Stimulated activated CD8-positive, alpha-beta memory T cell treated with anti-CD3 and anti-CD28 coated beads, Interleukin-15, amount 100 ng/mL, for 24 hours (primary cell): Measurements from ENCODE around the gene ETNK1.
A peak's percentile ranks its signal among the peaks of the same experiment; 100 is the strongest.
"Not testable (repeated sequence)": the region's sequence is repeated elsewhere in the genome, so short reads cannot be mapped to it uniquely, and the experiment has no call there.

Experiments
- DNase-seq: peaks from one replicate; pipeline ENCODE4 v3.0.0-alpha.2; 2020; ENCODE audit warnings: low read depth

The ETNK1 gene, protein sequence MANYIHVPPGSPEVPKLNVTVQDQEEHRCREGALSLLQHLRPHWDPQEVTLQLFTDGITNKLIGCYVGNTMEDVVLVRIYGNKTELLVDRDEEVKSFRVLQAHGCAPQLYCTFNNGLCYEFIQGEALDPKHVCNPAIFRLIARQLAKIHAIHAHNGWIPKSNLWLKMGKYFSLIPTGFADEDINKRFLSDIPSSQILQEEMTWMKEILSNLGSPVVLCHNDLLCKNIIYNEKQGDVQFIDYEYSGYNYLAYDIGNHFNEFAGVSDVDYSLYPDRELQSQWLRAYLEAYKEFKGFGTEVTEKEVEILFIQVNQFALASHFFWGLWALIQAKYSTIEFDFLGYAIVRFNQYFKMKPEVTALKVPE

DNA sequence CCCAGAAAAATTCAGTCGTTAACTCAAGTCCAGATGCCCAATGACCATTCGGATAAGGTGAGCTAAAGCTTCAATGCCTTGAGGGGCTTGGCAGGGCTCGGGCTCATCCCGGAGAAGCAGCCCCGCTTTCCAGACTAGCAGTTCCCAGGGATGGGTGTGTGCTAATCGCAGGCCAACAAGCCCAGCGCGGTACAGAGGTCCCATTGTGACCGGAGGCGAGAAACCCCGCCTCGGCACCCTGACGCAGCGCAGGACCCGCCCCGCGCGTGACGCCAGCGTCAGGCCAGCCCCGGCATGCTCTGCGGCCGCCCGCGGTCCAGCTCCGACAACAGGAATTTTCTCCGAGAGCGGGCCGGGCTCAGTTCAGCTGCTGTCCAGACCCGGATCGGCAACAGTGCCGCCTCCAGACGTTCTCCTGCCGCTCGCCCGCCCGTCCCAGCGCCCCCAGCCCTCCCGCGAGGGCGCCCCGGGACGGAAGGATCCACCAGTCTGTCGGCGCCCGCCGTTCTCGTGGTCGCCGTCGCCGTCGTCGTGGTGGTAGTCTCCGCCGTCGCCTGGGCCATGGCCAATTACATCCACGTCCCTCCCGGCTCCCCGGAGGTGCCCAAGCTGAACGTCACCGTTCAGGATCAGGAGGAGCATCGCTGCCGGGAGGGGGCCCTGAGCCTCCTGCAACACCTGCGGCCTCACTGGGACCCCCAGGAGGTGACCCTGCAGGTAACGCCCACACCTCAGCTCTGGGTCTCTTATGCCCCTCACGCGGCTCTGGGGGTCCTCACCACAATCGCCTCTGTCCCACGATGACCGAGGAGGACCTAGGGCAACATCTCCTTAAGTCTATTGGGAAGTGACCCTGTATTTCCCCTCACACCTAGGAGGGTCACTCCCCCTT is at the start of gene ETNK1:
Gene ETNK1 (plus strand): TSS at position 302 of the 892 bp plus-strand sequence. CDS start 260 bp downstream, at position 562.
- peak; percentile 76 for DNase-seq

DNA sequence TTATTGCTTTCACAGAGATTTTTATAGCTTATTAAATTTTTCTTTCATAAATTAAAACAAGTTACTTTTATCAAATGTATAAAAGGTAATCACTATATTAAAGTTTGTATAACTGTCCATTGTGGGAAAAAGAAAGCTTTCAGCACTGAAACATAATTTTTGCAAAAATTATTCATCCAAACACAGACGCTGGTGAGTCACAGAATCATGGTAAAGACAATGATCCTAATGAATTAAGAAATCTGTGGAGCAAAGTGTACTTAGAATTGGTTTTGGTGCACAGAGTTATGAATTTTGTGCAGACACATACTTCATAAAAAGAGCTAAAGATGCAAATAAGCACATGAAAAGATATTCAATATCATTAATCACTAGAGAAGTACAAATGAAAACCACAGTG is 48.9 kb upstream of the ETNK1 start:
- no peak for DNase-seq

DNA sequence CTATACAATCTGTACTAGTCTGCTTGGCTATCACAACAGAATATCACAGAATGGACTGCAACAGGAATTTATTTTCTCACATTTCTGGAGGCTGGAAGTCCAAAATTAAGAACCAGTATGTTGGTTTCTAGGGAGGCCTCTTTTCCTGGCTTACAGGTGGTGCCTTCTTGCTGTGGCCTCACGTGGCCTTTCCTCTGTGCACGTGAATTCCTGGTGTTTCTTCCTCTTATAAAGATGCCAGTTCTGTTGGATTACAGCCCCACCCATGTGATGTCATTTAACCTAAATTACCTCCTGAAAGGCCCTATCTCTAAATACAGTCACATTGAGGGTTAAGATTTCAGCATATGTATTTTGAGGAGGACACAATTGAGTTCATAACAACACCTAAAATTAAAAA is 48.5 kb upstream of the ETNK1 start:
- no peak for DNase-seq

DNA sequence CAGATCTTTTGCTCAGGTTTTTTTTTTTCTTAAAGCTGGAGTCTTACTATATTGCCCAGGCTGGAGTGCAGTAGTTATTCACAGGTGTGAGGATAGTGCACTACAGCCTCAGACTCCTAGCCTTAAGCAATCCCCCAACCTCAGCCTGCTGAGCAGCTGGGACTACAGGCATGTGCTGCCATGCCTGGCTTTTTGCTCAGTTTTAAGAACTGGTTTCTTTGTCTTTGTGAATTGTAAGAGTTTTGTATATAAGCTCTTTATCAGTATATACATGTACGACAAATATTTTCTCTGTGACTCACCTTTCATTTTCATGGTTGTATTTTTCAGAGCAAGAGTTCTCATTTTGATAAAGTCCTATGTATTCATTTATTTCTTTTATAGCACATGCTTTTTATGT is 47.3 kb upstream of the ETNK1 start:
- no peak for DNase-seq

DNA sequence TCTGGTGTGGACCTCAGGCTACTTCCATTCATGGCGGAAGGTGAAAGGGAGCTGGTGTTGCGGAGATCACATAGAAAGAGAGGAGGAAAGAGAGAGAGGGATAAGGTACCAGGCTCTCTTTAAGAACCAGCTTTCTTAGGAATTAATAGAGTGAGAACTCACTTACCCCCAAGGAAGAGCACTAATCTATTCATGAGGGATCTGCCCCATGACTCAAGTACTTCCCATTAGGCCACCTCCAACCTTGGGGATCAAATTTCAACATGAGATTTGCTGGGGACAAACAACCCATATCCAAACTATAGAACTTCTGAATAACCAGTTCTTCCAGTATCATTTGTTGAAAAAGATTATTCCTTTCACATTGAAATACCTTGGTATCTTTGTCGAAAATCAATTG is 46.6 kb upstream of the ETNK1 start:
- no peak for DNase-seq

DNA sequence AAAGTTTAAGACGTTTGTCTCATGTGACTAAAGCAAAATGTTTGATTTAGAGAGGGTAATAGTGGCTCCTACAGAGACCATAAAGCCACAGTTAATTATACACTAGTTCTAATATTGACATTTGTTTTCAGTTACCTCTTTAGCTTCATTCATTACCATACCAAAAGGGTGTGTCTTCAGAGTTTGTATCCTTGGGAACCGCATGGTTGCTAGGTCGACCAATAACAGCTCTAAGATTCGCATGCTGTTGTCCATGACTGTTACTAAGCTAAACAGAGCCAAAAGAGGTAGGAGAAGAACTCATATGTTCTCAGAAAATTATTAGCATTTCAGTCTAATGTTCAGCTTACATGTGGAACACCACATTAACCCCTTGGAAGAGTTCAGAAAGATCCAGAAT is 36.2 kb upstream of the ETNK1 start:
- no peak for DNase-seq

DNA sequence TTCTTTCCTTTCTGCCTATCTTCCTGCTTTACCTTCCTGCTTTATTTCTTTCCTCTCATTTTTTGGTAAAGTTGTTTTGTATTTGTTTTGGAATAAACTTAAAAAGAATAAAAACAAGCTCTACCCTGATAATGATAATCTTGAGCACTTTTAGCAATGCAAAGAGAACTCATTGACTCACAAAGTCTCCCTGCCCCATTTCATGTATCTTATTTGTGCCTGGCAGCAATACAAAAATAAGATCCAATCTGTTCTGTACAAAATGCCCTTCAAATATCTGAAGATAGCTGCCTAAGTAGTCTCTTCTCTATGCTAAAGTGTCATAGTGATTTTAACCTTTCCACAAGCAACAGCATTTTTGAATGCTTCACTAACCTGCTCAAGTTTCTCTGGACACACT is 31.1 kb upstream of the ETNK1 start:
- no peak for DNase-seq

DNA sequence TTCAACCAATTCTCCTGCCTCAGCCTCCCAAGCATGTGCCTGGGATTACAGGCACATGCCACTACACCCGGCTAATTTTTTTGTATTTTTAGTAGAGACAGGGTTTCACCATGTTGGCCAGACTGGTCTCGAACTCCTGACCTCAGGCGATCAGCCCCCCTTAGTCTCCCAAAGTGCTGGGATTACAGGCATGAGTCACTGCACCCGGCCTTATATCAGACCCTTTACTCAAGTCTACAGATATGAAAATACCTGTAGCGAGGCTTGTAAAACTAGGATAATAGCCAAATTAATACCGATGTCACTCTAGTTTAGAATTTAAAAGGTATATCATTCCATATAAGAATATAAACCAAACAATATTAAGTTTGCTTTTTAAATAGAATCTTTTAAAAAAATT is 27.4 kb upstream of the ETNK1 start:
- not testable (repeated sequence) for DNase-seq

DNA sequence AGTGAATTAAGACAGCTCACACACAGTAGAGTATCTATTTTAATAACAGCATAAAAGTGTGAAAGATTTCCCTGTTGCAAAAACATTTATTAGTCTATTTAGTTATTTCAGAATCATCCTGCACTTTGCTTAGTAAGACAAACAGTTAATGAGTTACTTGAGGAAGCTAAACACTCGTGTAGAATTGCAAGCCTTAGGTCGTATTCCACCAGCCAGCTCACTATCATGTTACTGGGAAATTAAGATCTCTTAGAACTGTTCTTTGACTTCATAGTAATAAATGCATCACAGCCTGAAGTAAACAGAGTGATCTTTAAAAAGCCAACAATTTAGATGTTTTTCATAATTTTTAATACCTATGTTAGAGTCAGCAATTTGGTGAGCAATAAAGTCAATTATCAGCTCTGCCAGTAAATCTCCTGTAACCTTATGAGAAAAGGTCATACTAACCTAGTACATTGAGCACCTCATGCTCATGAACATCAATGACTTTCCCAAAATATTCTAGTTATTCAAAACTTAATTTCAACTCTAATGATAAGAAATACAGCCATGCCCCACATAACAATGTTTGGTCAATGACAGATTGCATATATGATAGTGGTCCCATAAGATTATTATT is 26.7 kb upstream of the ETNK1 start:
- DNase-seq = no peak

DNA sequence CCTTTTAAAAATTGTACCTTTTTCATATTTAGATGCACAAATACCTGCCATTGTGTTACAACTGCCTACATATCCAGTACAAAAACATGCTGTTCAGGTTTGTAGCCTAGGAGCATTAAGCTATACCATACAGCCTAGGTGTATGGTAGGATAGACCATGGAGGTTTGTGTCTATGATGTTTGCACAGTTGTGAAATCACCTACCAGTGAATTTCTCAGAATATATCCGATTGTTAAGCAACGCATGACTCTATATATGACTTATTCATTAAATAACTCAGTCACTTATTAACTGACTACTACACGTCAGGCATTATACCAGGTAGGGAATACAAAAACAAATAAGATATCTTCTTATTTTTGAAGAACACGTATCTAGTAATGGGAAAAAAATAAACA is 26.2 kb upstream of the ETNK1 start:
- no peak for DNase-seq

DNA sequence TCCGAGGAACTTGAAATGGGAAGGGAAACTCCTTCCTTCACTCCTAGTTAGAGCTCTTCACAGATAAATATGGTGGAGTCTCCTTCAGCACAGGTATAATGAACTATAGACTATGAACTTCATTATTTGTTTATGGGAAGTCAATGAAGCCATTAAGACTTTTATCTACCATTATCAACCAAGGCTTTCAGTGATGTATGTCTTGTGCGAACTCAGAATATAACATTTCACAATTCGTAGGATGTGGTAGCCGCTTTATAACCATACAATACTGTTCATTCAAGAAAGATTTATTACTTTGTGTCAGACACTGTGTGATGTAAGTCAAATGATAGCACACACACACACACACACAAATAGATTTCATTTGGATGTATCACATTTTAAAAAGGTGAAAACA is 24.8 kb upstream of the ETNK1 start:
- DNase-seq = no peak

DNA sequence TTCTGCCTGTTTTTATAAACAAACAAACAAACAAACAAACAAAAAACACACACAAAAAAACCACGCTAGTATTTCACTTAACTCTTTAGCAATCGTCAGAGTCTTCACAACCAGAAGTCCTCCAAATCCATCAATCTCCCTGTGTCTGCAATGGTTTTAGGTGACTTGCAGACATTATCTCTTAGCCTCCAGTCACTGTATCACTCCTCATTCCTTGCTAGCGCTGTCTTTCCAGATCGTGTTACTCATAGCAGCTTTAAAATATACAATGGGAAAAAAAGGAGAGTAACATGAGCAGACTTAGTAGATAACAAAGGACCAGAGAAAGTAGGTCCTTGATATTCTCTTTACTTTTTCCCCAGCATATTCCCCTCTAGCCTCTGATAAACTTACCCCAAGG is 15.5 kb upstream of the ETNK1 start:
- no peak for DNase-seq

DNA sequence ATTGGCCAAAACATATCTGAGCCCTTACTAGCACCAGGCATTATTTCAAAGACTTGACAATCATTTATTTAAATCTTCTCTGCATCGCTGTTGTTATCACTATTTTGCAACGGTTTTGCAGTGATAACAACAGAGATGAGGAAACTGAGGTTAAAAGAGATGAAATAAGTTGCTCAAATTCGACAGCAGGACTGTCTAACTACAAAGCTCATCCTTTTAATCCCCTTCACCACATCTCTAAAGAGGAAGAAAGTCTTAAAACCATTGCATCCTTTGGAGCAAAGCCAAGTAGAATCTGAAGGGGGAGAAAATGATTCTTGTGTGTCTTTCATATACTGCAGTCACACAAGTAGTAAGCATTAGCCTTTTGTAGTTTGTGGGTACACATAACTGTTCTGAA is 14.8 kb upstream of the ETNK1 start:
- no peak for DNase-seq

DNA sequence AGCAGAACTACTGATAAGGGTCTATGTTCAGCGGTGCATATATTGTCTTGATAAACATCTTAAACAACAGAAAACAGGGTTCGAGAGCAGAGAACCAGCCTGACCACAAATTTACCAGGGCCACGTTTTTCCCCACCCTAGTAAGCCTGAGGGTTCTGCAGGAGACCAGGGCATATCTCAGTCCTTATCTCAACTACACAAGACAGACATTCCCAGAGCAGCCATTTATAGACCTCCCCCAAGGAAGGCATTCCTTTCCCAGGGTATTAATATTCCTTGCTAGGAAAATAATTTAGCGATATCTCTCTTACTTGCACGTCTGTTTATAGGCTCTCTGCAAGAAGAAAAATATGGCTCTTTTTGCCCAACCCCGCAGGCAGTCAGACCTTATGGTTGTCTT is 12.1 kb upstream of the ETNK1 start:
- not testable (repeated sequence) for DNase-seq

DNA sequence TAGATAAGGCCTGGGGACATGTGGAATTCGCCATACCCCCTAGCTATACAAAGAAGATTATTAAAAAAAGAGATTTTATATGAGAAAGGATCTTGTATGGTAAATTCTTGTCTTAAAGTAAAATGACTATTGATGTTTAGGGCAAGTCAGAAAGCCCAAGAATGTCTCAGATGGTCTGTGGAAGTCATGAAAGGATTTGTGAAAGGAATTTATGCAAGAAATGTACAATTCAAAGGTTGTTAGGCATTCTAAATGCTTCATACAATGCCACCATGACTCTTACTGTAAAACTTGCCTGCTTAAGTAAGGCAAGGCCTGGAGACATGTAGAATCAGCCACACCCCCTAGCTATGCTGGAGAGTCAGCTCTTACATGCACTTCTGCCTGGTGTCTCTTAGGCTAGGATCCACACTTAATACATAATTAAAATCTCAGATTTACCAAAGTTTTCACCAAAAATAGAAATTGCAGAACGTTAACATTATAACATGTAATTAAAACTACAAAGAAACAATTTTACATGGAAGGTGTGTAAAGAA is 8.9 kb upstream of the ETNK1 start:
- no peak for DNase-seq

DNA sequence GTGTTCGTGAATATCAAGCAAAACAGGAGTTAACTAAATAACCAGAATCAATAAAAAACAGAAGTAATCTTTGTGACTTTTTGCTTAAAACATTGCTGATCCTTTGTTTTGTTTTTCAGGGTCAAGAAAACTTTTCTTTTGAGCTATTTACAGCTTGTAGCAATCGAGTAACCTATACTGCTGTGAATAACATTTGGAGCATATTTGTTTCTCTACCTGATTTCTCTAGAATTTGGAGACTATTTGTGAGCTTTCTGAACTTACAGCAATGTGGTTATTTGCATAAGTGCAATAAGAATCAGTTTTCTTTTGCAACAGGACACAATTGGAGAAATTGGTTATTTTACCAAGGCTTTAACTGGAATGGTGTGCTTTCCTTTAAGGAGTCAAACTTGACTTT is 7.3 kb upstream of the ETNK1 start:
- DNase-seq = no peak

DNA sequence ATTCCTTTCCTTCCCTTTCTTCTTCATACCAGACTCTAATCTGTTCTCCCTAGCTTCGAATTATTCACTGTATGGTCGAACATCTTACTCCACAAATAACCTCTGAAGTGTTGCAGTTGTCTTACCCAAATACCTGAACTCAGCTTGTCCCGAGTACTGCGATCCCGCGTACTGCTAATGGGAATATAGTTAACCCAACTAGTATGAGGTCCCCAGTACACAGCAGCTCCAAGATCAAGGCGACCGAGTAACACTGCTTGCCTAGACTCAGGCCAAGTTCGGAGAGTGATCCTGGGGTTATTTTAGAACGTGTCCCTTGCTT is 462 bp upstream of the ETNK1 start:
- DNase-seq = no peak

DNA sequence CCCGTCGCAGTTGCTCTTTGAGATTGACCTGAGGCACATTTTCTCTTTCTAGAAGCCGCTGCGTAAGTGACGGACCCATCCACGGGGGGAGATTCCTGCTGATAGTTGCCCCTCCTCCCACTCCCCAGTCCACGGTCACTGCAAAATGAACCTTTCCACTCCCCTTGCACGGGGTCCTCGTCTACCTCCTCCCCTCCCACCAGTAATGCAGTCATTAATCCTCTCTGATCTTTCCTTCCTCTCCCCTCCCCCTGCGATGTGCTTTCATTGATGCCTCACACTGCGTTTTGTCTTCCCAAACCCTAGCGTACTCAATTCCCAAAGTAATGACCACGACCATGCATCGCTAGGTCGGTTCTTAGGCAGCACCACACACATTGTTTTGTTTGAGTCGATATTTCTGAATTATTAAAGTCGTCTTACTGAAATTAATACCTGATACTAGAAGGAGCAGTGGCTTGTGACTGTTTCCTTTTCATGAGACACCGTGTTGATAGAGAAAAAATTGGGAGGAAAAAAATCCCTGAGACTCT is 857 bp downstream of the ETNK1 start:
- no peak for DNase-seq

DNA sequence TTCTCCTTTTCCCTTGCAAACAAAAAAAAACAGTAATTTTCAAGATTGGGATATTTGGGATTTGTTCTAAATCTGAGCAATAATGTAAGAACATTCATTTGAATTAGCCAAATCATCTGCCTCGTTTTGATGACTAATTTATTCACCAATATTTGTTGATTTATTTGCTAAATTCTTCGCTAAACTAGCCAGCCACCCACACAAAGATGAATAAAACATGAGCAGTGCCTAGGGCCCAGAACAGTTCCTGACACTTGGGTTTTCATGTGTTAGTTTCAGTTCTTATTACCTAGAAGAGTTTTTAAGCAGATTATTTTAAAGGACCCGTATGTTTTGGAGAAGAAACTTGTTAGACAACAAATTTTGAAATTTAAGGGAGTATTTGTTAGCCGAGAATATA is 1.4 kb downstream of the ETNK1 start:
- DNase-seq = no peak

DNA sequence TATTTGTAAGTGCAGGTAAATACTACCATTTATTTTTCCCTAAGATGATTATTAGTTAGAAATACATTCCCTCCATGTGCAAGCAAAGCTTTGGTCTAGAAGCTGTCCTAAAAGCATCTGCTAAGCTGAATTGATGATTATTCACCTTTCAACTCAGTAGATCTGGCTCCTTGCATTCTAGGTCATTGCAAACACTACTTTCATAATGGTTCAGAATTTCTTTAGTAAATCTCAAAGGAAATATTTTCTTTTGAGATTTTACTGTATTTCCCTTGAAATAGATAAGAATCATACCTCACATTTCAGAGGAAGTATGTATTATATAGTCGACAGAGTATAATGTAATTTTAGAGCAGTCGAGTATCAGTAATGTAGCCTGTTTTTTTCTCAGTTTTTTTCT is 2.4 kb downstream of the ETNK1 start:
- DNase-seq = no peak

DNA sequence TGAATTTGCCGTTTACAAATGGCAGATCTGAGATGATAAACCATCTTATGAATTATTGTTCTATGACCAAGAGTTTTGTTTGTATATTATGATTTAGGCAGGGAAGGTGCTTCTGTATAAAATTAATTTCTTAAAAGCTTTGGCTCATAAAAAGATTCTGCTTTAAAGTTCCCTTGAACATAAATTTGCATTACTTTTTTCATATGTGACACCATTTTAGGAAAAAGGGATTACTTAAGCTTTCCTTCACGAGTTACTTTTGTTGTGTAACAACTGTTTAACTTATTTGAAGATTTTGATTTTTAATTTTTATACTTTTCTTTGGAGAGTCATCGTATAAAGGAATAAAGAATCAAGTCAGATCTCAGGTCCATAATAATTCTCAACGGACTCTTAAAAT is 3.3 kb downstream of the ETNK1 start:
- DNase-seq = no peak

DNA sequence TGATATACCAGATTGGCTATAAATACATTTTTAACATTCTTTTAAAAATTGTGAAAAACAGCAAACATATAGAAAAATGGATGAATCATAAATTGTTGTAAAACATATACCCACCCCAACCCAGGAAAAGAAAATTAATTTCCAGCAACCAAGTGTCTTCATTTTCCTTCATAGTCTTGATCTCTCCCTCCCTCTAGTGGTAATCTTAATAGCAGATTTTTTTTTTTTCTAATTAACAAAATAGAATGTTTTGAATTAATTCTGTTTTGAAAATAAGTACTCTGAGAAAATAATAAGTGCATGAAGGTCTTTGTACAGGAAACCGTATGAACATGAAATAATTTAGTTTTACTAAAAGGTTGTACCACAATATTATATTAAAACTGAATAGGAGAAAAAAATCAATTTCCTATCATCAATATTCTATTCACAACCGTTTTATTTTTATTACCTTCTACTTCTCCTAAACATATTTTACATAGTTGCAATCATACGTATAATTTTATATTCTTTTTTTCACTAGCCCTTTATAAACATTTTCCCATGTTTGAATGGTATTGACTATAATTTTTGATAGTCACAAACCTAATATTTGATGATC is 7.0 kb downstream of the ETNK1 start:
- no peak for DNase-seq
